Endothelial cell of umbilical vein (primary cell): ENCODE results near the gene RAC2.

ENCODE experiments used
- CTCF ChIP-seq, 2 donors: IDR thresholded peaks; 1 replicate in 1 of 2; 2 replicates in 1 of 2; pipeline ENCODE4 v1.5.1; 2011; ENCODE audit warnings: low read length in 2 of 2, mild to moderate bottlenecking in 2 of 2, moderate library complexity in 2 of 2, control low read depth in 1 of 2, inconsistent platforms in 1 of 2, low read depth in 1 of 2; ENCODE audit not compliant: insufficient read depth in 1 of 2; ENCODE audit errors: extremely low read depth in 1 of 2
- EZH2 ChIP-seq: IDR thresholded peaks from 2 replicates; pipeline ENCODE4 v1.6.1; 2012; ENCODE audit warnings: borderline replicate concordance, low read depth, mild to moderate bottlenecking, moderate library complexity, low read length, inconsistent platforms; ENCODE audit not compliant: severe bottlenecking
- FOS ChIP-seq: IDR thresholded peaks from 2 replicates; pipeline ENCODE4 v1.6.1; 2011; ENCODE audit warnings: mild to moderate bottlenecking, low read length, moderate library complexity, borderline replicate concordance; ENCODE audit not compliant: insufficient read depth
- GATA2 ChIP-seq: IDR thresholded peaks from 2 replicates; pipeline ENCODE4 v1.7.0; 2011; ENCODE audit warnings: low read depth, mild to moderate bottlenecking, moderate library complexity, mixed read lengths, low read length; ENCODE audit not compliant: insufficient read length, insufficient read depth
- MAX ChIP-seq: IDR thresholded peaks from 2 replicates; pipeline ENCODE4 v1.6.1; 2011; ENCODE audit not compliant: insufficient read depth, insufficient read length
- POLR2A ChIP-seq: IDR thresholded peaks from 2 replicates; pipeline ENCODE4 v1.6.1; 2012; ENCODE audit warnings: low read depth, mild to moderate bottlenecking, control low read depth, low read length
- POLR2AphosphoS5 ChIP-seq: IDR thresholded peaks from 2 replicates; pipeline ENCODE4 v1.6.1; 2012; ENCODE audit warnings: low read depth, mild to moderate bottlenecking, control low read depth, low read length, moderate library complexity; ENCODE audit not compliant: insufficient read depth

GRCh38 chr22:37195921-37196320 lies 48.1 kb downstream of the RAC2 start:
- TF ChIP-seq MAX: no peak
- no peak for TF ChIP-seq POLR2AphosphoS5
- TF ChIP-seq CTCF (IDR thresholded peaks at IDR 0.05; ENCODE audit: extremely low read depth in 1 of 2, insufficient read depth in 1 of 2, low read depth in 1 of 2, low read length in 2 of 2): no peak
- TF ChIP-seq POLR2A: no peak
- no peak for TF ChIP-seq EZH2
- TF ChIP-seq FOS: no peak
- no peak for TF ChIP-seq GATA2
